HepG2 (cell line): Measurements from ENCODE around the gene PPP1R13B. TPM values are rescaled to one million over a fixed set of nuclear protein-coding genes. Genes with fewer than 3 reads are reported as not detected.

Source experiments
- MXI1 ChIP-seq: IDR thresholded peaks from 3 replicates; pipeline ENCODE4 v1.6.1; 2012; ENCODE audit warnings: low read depth, low read length, inconsistent platforms, borderline replicate concordance
- POLR2A ChIP-seq, 2 experiments: IDR thresholded peaks; 2 replicates each; pipeline ENCODE4 v1.6.1; 2011; ENCODE audit warnings: low read depth in 2 of 2, low read length in 2 of 2, mild to moderate bottlenecking in 1 of 2, moderate library complexity in 1 of 2; ENCODE audit not compliant: insufficient read depth in 1 of 2
- ZFP36L2 ChIP-seq: sonication (generic); formaldehyde crosslinking; IDR thresholded peaks from 2 replicates; pipeline ENCODE4 v1.4.0; 2020; ENCODE audit warnings: missing genetic modification reagents
- polyA plus RNA-seq, 8 experiments: library from polyadenylated mRNA; depleted of rRNA in 3 of 8; stranded (reverse) in 7 of 8; unstranded in 1 of 8; fragments of >200 nt; fragmentation: Illumina TruSeq in 4 of 8; extraction: Trizol in 4 of 8; gene quantifications; 2 replicates each; pipeline versions ENCODE4 v1.2.1 to v1.2.3, GENCODE V29; 2011 to 2016; ENCODE audit warnings: low read depth in 4 of 8, missing spikeins in 1 of 8, mixed read lengths in 1 of 8; ENCODE audit not compliant: insufficient read depth in 1 of 8
- total RNA-seq, 5 experiments: library from RNA; depleted of rRNA; stranded (reverse); fragments of >200 nt; fragmentation: Illumina TruSeq; extraction: Trizol; gene quantifications; 2 replicates each; pipeline ENCODE4 v1.2.3, GENCODE V29; 2016; ENCODE audit warnings: low read depth in 1 of 5
- TF ChIP-seq, protein P1 (sequence below): IDR thresholded peaks from 2 replicates; pipeline ENCODE4 v1.6.1; 2016; ENCODE audit warnings: missing compliant biosample characterization, missing genetic modification reagents, borderline replicate concordance
- TF ChIP-seq, protein P2 (sequence below): sonication (generic); formaldehyde crosslinking; IDR thresholded peaks from 2 replicates; pipeline ENCODE4 v1.4.0; 2020; ENCODE audit warnings: missing genetic modification reagents, borderline replicate concordance
- TF ChIP-seq, protein P3 (sequence below): sonication (generic); formaldehyde crosslinking; IDR thresholded peaks from 2 replicates; pipeline ENCODE4 v1.9.0; 2021; ENCODE audit warnings: mild to moderate bottlenecking, missing genetic modification reagents
- TF ChIP-seq, protein P4 (sequence below): sonication (generic); formaldehyde crosslinking; conservative IDR thresholded peaks from 2 replicates; pipeline ENCODE4 v1.4.0; 2020; ENCODE audit warnings: missing genetic modification reagents
- TF ChIP-seq, protein P5 (sequence below): sonication (generic); formaldehyde crosslinking; IDR thresholded peaks from 2 replicates; pipeline ENCODE4 v1.5.1; 2020; ENCODE audit warnings: mild to moderate bottlenecking, missing genetic modification reagents

The PPP1R13B gene
- total and polyA plus RNA-seq, 2 of the 13 experiments (the other 11 are each of a cell fraction or from before 2014, with no cell fraction given): 4.6 to 9.4 TPM

DNA sequence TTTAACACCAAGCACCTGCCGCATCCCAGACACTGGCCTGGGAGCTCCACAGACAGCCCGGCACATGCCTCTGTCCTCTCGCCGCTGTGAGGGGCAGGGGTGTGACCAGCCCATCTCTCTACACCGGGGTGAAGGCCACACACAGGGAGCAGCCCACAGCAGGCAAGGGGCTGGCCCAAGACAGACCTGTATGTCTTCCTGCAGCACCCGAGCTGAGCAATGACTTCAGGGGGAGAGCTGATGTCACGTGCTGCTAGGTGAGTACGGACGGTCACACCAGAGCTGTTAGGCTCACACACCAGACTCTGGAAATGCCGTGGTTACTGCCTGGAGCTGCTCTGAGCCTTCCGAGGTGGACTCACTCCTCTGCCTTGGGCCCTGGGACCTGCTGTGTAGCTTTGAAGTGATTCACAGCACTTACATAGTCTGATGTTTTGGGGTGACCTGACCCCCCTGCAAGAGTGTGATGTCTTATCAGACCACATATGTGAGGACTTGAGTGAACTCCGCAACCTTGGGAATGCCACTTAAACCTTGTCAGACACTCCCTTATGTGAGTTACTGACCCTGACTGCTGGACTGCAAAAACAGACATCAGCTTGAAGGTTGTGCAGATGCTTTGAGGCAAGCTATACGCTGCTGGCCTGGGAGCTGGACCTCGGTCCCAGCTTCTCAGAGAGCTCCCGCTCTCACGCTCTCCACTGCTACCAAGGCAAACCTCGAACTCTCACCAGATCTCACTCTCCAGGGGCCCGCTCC, 133.9 kb downstream of the PPP1R13B start (continued):
- TF ChIP-seq, protein P1, sequence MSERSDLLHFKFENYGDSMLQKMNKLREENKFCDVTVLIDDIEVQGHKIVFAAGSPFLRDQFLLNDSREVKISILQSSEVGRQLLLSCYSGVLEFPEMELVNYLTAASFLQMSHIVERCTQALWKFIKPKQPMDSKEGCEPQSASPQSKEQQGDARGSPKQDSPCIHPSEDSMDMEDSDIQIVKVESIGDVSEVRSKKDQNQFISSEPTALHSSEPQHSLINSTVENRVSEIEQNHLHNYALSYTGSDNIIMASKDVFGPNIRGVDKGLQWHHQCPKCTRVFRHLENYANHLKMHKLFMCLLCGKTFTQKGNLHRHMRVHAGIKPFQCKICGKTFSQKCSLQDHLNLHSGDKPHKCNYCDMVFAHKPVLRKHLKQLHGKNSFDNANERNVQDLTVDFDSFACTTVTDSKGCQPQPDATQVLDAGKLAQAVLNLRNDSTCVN: no peak
- TF ChIP-seq MXI1 (no peak), POLR2A (IDR thresholded peaks at IDR 0.05; ENCODE audit: insufficient read depth in 1 of 2, low read depth in 2 of 2, low read length in 2 of 2) (0 out of 4 replicates have a peak, but pooled peaks of 1 of the 2 experiments have one; percentile 14), ZFP36L2 (no peak)
- TF ChIP-seq, protein P2, sequence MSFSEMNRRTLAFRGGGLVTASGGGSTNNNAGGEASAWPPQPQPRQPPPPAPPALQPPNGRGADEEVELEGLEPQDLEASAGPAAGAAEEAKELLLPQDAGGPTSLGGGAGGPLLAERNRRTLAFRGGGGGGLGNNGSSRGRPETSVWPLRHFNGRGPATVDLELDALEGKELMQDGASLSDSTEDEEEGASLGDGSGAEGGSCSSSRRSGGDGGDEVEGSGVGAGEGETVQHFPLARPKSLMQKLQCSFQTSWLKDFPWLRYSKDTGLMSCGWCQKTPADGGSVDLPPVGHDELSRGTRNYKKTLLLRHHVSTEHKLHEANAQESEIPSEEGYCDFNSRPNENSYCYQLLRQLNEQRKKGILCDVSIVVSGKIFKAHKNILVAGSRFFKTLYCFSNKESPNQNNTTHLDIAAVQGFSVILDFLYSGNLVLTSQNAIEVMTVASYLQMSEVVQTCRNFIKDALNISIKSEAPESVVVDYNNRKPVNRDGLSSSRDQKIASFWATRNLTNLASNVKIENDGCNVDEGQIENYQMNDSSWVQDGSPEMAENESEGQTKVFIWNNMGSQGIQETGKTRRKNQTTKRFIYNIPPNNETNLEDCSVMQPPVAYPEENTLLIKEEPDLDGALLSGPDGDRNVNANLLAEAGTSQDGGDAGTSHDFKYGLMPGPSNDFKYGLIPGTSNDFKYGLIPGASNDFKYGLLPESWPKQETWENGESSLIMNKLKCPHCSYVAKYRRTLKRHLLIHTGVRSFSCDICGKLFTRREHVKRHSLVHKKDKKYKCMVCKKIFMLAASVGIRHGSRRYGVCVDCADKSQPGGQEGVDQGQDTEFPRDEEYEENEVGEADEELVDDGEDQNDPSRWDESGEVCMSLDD (CRISPR knock-in tag): no peak
- TF ChIP-seq, protein P3, sequence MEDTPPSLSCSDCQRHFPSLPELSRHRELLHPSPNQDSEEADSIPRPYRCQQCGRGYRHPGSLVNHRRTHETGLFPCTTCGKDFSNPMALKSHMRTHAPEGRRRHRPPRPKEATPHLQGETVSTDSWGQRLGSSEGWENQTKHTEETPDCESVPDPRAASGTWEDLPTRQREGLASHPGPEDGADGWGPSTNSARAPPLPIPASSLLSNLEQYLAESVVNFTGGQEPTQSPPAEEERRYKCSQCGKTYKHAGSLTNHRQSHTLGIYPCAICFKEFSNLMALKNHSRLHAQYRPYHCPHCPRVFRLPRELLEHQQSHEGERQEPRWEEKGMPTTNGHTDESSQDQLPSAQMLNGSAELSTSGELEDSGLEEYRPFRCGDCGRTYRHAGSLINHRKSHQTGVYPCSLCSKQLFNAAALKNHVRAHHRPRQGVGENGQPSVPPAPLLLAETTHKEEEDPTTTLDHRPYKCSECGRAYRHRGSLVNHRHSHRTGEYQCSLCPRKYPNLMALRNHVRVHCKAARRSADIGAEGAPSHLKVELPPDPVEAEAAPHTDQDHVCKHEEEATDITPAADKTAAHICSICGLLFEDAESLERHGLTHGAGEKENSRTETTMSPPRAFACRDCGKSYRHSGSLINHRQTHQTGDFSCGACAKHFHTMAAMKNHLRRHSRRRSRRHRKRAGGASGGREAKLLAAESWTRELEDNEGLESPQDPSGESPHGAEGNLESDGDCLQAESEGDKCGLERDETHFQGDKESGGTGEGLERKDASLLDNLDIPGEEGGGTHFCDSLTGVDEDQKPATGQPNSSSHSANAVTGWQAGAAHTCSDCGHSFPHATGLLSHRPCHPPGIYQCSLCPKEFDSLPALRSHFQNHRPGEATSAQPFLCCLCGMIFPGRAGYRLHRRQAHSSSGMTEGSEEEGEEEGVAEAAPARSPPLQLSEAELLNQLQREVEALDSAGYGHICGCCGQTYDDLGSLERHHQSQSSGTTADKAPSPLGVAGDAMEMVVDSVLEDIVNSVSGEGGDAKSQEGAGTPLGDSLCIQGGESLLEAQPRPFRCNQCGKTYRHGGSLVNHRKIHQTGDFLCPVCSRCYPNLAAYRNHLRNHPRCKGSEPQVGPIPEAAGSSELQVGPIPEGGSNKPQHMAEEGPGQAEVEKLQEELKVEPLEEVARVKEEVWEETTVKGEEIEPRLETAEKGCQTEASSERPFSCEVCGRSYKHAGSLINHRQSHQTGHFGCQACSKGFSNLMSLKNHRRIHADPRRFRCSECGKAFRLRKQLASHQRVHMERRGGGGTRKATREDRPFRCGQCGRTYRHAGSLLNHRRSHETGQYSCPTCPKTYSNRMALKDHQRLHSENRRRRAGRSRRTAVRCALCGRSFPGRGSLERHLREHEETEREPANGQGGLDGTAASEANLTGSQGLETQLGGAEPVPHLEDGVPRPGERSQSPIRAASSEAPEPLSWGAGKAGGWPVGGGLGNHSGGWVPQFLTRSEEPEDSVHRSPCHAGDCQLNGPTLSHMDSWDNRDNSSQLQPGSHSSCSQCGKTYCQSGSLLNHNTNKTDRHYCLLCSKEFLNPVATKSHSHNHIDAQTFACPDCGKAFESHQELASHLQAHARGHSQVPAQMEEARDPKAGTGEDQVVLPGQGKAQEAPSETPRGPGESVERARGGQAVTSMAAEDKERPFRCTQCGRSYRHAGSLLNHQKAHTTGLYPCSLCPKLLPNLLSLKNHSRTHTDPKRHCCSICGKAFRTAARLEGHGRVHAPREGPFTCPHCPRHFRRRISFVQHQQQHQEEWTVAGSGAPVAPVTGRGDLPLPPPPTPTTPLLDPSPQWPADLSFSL (CRISPR knock-in tag): no peak
- TF ChIP-seq, protein P4, sequence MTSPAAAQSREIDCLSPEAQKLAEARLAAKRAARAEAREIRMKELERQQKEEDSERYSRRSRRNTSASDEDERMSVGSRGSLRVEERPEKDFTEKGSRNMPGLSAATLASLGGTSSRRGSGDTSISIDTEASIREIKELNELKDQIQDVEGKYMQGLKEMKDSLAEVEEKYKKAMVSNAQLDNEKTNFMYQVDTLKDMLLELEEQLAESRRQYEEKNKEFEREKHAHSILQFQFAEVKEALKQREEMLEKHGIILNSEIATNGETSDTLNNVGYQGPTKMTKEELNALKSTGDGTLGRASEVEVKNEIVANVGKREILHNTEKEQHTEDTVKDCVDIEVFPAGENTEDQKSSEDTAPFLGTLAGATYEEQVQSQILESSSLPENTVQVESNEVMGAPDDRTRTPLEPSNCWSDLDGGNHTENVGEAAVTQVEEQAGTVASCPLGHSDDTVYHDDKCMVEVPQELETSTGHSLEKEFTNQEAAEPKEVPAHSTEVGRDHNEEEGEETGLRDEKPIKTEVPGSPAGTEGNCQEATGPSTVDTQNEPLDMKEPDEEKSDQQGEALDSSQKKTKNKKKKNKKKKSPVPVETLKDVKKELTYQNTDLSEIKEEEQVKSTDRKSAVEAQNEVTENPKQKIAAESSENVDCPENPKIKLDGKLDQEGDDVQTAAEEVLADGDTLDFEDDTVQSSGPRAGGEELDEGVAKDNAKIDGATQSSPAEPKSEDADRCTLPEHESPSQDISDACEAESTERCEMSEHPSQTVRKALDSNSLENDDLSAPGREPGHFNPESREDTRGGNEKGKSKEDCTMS (CRISPR knock-in tag): no peak
- TF ChIP-seq, protein P5, sequence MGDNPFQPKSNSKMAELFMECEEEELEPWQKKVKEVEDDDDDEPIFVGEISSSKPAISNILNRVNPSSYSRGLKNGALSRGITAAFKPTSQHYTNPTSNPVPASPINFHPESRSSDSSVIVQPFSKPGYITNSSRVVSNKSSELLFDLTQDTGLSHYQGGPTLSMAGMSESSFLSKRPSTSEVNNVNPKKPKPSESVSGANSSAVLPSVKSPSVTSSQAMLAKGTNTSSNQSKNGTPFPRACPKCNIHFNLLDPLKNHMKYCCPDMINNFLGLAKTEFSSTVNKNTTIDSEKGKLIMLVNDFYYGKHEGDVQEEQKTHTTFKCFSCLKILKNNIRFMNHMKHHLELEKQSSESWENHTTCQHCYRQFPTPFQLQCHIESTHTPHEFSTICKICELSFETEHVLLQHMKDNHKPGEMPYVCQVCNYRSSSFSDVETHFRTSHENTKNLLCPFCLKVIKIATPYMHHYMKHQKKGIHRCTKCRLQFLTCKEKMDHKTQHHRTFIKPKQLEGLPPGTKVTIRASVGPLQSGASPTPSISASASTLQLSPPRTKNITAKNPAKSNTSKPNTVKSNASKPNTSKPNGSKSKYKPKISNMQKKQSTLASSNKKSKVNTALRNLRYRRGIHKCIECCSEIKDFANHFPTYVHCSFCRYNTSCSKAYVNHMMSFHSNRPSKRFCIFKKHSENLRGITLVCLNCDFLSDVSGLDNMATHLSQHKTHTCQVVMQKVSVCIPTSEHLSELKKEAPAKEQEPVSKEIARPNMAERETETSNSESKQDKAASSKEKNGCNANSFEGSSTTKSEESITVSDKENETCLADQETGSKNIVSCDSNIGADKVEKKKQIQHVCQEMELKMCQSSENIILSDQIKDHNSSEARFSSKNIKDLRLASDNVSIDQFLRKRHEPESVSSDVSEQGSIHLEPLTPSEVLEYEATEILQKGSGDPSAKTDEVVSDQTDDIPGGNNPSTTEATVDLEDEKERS (CRISPR knock-in tag): no peak
